Left renal pelvis (tissue), 4 donors: ENCODE measurements around the gene SINHCAF. TPM values are rescaled to one million over a fixed set of nuclear protein-coding genes. Genes with fewer than 3 reads are reported as not detected.

Source experiments
- DNase-seq, 4 donors: peaks; one replicate each; pipeline ENCODE4 v3.0.0-alpha.2; 2013; ENCODE audit warnings: low read depth in 4 of 4, low spot score in 3 of 4
- polyA plus RNA-seq, 4 donors: library from polyadenylated mRNA; unstranded; fragments of 120-200 nt; gene quantifications; one replicate each; pipeline ENCODE4 v1.2.1, GENCODE V29; 2013; ENCODE audit not compliant: insufficient read length in 4 of 4

The SINHCAF gene
- polyA plus RNA-seq, 4 donors: 90.3 to 289 (median 260) TPM

GRCh38 chr12:31311634-31312258 lies 14.2 kb downstream of the SINHCAF start:
- no peak for DNase-seq

GRCh38 chr12:31310488-31310887 lies 15.5 kb downstream of the SINHCAF start:
- no peak for DNase-seq

GRCh38 chr12:31309279-31309678 lies 16.7 kb downstream of the SINHCAF start:
- DNase-seq: no peak

GRCh38 chr12:31308116-31308515 lies 17.8 kb downstream of the SINHCAF start:
- DNase-seq: no peak

- DNase-seq: no peak
These were observed 19.1 kb downstream of the SINHCAF start for GRCh38 chr12:31306866-31307265.

- no peak for DNase-seq
These were observed 22.5 kb downstream of the SINHCAF start for GRCh38 chr12:31303466-31303865.

- no peak for DNase-seq
These were observed 24.6 kb downstream of the SINHCAF start for GRCh38 chr12:31301311-31301710.

- no peak for DNase-seq
These were observed 25.2 kb downstream of the SINHCAF start for GRCh38 chr12:31300783-31301182.

- DNase-seq: no peak
These were observed 25.6 kb downstream of the SINHCAF start for GRCh38 chr12:31300341-31300740.

- DNase-seq: no peak
These were observed 27.0 kb downstream of the SINHCAF start for GRCh38 chr12:31298922-31299321.

- DNase-seq: no peak
These were observed 27.4 kb downstream of the SINHCAF start for GRCh38 chr12:31298515-31298910.

- DNase-seq: no peak
These were observed 28.1 kb downstream of the SINHCAF start for GRCh38 chr12:31297572-31298514.

- DNase-seq: no peak
These were observed 36.5 kb downstream of the SINHCAF start for GRCh38 chr12:31289441-31289840.

GRCh38 chr12:31288381-31288780 lies 37.6 kb downstream of the SINHCAF start:
- no peak for DNase-seq

GRCh38 chr12:31280183-31280582 lies 45.8 kb downstream of the SINHCAF start:
- DNase-seq: no peak

GRCh38 chr12:31279390-31279924 lies 46.5 kb downstream of the SINHCAF start:
- no peak for DNase-seq

- no peak for DNase-seq
These were observed 47.1 kb downstream of the SINHCAF start for GRCh38 chr12:31278832-31279231.

GRCh38 chr12:31278424-31278823 lies 47.5 kb downstream of the SINHCAF start:
- DNase-seq: no peak

GRCh38 chr12:31277081-31277480 lies 48.9 kb downstream of the SINHCAF start:
- no peak for DNase-seq

GRCh38 chr12:31275491-31275890 lies 50.5 kb downstream of the SINHCAF start:
- no peak for DNase-seq

- no peak for DNase-seq
These were observed 51.2 kb downstream of the SINHCAF start for GRCh38 chr12:31274520-31275300.
